Stomach (tissue), 4 donors: ENCODE data around the gene GRIA4.

Source experiments
- CTCF ChIP-seq, 7 experiments: fragments of 450-650 bp in 4 of 7; fragments of 200-600 bp in 3 of 7; sonication (generic) in 3 of 7; IDR thresholded peaks; one replicate each; pipeline ENCODE4 v1.5.1; 2016 to 2019; ENCODE audit warnings: antibody characterized with exemption in 7 of 7, control low read depth in 2 of 7, mild to moderate bottlenecking in 1 of 7
- POLR2A ChIP-seq, 4 donors: fragments of 450-650 bp; IDR thresholded peaks; one replicate each; pipeline ENCODE4 v1.6.1; 2016; ENCODE audit warnings: antibody characterized with exemption in 4 of 4, control low read depth in 2 of 4, mild to moderate bottlenecking in 1 of 4, moderate library complexity in 1 of 4

GRCh38 chr11:105781807-105782206 is 171.9 kb downstream of the GRIA4 start:
- TF ChIP-seq CTCF (IDR thresholded peaks at IDR 0.05) (no peak), POLR2A (IDR thresholded peaks at IDR 0.05) (no peak)
